Loucy (cell line): ENCODE results near the gene ASPSCR1.

Source experiments
- EZH2phosphoT487 ChIP-seq: fragments of 200-600 bp; IDR thresholded peaks from 2 replicates; pipeline ENCODE4 v1.6.1; 2018; ENCODE audit warnings: antibody characterized with exemption, mild to moderate bottlenecking, moderate library complexity, borderline replicate concordance
- TF ChIP-seq, protein P1 (sequence below): fragments of 200-600 bp; sonication (generic); conservative IDR thresholded peaks from 2 replicates; pipeline ENCODE4 v1.5.1; 2014; ENCODE audit warnings: mild to moderate bottlenecking, antibody characterized with exemption, low read length

DNA sequence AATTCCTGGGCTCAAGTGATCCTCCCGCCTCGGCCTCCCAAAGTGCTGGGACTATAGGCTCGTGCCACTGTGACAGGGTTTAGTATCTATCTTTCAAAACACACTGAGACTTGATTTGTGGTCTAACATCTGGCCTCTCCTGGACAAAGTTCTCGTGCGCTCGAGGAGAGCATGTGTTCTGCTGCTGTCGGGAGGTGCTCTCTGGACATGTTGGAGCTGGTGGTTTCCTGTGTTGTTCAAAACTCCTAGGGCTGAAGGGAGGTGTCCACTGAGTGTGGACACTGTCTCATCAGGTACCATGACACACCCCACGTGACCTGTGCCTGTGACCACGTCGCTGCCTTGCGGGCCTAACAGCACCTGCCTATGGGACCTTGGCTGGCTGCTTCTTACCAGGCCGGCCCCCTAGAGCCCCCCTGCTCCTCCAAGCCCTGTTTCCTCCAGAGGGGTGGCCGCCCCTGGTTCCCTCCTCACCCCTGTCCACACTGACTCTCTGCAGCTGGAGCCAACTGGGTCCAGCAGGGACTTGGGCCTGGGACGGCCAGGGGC, 68.6 kb downstream of the ASPSCR1 start:
- TF ChIP-seq, protein P1, sequence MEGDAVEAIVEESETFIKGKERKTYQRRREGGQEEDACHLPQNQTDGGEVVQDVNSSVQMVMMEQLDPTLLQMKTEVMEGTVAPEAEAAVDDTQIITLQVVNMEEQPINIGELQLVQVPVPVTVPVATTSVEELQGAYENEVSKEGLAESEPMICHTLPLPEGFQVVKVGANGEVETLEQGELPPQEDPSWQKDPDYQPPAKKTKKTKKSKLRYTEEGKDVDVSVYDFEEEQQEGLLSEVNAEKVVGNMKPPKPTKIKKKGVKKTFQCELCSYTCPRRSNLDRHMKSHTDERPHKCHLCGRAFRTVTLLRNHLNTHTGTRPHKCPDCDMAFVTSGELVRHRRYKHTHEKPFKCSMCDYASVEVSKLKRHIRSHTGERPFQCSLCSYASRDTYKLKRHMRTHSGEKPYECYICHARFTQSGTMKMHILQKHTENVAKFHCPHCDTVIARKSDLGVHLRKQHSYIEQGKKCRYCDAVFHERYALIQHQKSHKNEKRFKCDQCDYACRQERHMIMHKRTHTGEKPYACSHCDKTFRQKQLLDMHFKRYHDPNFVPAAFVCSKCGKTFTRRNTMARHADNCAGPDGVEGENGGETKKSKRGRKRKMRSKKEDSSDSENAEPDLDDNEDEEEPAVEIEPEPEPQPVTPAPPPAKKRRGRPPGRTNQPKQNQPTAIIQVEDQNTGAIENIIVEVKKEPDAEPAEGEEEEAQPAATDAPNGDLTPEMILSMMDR = no peak
- no peak for TF ChIP-seq EZH2phosphoT487
